NCI-H1417 (cell line): ENCODE data around the gene RASSF3.

Source experiments
- DNase-seq, 3 experiments: peaks; one replicate each; lab custom pipeline; 2025; lab: John Stamatoyannopoulos, UW

The RASSF3 gene

GRCh38 chr12:64723630-64724029 is 113.3 kb downstream of the RASSF3 start:
- DNase-seq = no peak

- no peak for DNase-seq
Observed at GRCh38 chr12:64724201-64724745, 114.0 kb downstream of the RASSF3 start.

GRCh38 chr12:64729909-64730587 is 119.8 kb downstream of the RASSF3 start:
- peak in 1 of 3 experiments; percentile 36 for DNase-seq

GRCh38 chr12:64730588-64730969 is 120.3 kb downstream of the RASSF3 start:
- peak in 1 of 3 experiments; percentile 71 for DNase-seq

- DNase-seq = no peak
Observed at GRCh38 chr12:64731683-64732082, 121.4 kb downstream of the RASSF3 start.

- peak in 1 of 3 experiments; percentile 7 for DNase-seq
Observed at GRCh38 chr12:64733857-64734256, 123.6 kb downstream of the RASSF3 start.

- no peak for DNase-seq
Observed at GRCh38 chr12:64735442-64735841, 125.1 kb downstream of the RASSF3 start.

GRCh38 chr12:64736771-64737170 is 126.5 kb downstream of the RASSF3 start:
- no peak for DNase-seq

- peak in 2 of 3 experiments; percentile 33 to 47 for DNase-seq
Observed at GRCh38 chr12:64737539-64737938, 127.2 kb downstream of the RASSF3 start.

GRCh38 chr12:64739778-64740177 is 129.5 kb downstream of the RASSF3 start:
- no peak for DNase-seq

GRCh38 chr12:64740646-64741045 is 130.4 kb downstream of the RASSF3 start:
- DNase-seq = no peak

GRCh38 chr12:64742416-64742815 is 132.1 kb downstream of the RASSF3 start:
- DNase-seq = no peak

GRCh38 chr12:64743206-64743605 is 132.9 kb downstream of the RASSF3 start:
- no peak for DNase-seq

- no peak for DNase-seq
Observed at GRCh38 chr12:64744422-64745258, 134.3 kb downstream of the RASSF3 start.

- DNase-seq = no peak
Observed at GRCh38 chr12:64745259-64745807, 135.0 kb downstream of the RASSF3 start.

GRCh38 chr12:64745980-64746379 is 135.7 kb downstream of the RASSF3 start:
- peak in 1 of 3 experiments; percentile 13 for DNase-seq

- DNase-seq = no peak
Observed at GRCh38 chr12:64746663-64747062, 136.4 kb downstream of the RASSF3 start.
